ENCODE data around the gene HSPA8. TPM values are rescaled to one million over a fixed set of nuclear protein-coding genes. Genes with fewer than 3 reads are reported as not detected.

Gene HSPA8
- total RNA-seq, 1 experiment from 2014 or later: 1,301 TPM

DNA sequence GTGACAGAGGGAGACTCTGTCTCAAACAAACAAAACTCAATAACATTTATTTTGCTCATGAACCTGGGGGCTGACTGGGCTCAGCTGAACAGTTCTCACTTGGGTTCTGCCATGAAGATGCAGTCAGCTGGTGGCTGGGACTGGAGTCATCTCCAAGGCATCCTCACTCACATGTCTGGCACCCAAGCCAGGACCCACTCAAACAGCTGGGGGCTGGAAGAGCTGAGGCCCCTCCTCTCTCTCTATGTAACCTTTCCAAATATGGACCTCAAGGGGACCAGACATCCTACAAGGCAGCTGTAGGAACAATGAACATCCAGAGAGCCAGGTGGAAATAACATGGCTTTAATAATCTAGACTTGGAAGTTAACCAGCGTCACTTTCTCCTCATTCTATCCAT, 16.8 kb downstream of the HSPA8 start:
- H3K9ac ChIP-seq (ENCODE audit: low read length): no peak overlapping the region
- RAD21 ChIA-PET (ENCODE audit: low non-redundant PET in 1 of 2, low total read pairs in 2 of 2, uncharacterized antibody in 2 of 2, unreplicated experiment in 2 of 2): no interaction called here
- intact Hi-C loops (cut with micrococcal nuclease): no loop called here

More for the DNA sequence above, 16.8 kb downstream of the HSPA8 start:
- H3K27ac ChIP-seq (ENCODE audit: low read depth, low read length): no peak overlapping the region
- no peak for DNase-seq (ENCODE audit: low read depth, low spot score)
- H3K9me2 ChIP-seq (ENCODE audit: insufficient read depth): no peaks in the 10 kb centered on the region
- no peaks in the 10 kb centered on the region for H3K79me2 ChIP-seq (ENCODE audit: insufficient read depth, low read length)
- no peak overlapping the region for H3K4me2 ChIP-seq (ENCODE audit: low read length)
- TF ChIP-seq POLR2AphosphoS5 (IDR thresholded peaks at IDR 0.05; ENCODE audit: low read depth, low read length): no peak
- TF ChIP-seq ZNF274 (IDR thresholded peaks at IDR 0.05; ENCODE audit: low read depth, low read length): no peak
- no peak for TF ChIP-seq ZFX (IDR thresholded peaks at IDR 0.05)
- no peak for TF ChIP-seq FOSL1 (IDR thresholded peaks at IDR 0.05; ENCODE audit: low read depth)
- TF ChIP-seq, protein P1, sequence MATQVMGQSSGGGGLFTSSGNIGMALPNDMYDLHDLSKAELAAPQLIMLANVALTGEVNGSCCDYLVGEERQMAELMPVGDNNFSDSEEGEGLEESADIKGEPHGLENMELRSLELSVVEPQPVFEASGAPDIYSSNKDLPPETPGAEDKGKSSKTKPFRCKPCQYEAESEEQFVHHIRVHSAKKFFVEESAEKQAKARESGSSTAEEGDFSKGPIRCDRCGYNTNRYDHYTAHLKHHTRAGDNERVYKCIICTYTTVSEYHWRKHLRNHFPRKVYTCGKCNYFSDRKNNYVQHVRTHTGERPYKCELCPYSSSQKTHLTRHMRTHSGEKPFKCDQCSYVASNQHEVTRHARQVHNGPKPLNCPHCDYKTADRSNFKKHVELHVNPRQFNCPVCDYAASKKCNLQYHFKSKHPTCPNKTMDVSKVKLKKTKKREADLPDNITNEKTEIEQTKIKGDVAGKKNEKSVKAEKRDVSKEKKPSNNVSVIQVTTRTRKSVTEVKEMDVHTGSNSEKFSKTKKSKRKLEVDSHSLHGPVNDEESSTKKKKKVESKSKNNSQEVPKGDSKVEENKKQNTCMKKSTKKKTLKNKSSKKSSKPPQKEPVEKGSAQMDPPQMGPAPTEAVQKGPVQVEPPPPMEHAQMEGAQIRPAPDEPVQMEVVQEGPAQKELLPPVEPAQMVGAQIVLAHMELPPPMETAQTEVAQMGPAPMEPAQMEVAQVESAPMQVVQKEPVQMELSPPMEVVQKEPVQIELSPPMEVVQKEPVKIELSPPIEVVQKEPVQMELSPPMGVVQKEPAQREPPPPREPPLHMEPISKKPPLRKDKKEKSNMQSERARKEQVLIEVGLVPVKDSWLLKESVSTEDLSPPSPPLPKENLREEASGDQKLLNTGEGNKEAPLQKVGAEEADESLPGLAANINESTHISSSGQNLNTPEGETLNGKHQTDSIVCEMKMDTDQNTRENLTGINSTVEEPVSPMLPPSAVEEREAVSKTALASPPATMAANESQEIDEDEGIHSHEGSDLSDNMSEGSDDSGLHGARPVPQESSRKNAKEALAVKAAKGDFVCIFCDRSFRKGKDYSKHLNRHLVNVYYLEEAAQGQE (IDR thresholded peaks at IDR 0.05; ENCODE audit: low read depth): no peak
- TF ChIP-seq EZH2 (IDR thresholded peaks at IDR 0.05): no peak
- TF ChIP-seq, protein P2, sequence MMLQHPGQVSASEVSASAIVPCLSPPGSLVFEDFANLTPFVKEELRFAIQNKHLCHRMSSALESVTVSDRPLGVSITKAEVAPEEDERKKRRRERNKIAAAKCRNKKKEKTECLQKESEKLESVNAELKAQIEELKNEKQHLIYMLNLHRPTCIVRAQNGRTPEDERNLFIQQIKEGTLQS (IDR thresholded peaks at IDR 0.05): no peak
- TF ChIP-seq SRF (IDR thresholded peaks at IDR 0.05; ENCODE audit: low read depth): no peak
- TF ChIP-seq, protein P3, sequence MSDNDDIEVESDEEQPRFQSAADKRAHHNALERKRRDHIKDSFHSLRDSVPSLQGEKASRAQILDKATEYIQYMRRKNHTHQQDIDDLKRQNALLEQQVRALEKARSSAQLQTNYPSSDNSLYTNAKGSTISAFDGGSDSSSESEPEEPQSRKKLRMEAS (IDR thresholded peaks at IDR 0.05): no peak
- no peak for TF ChIP-seq JUND (IDR thresholded peaks at IDR 0.05)
- TF ChIP-seq RAD21 (IDR thresholded peaks at IDR 0.05; ENCODE audit: low read depth): no peak
- TF ChIP-seq YY1 (IDR thresholded peaks at IDR 0.05; ENCODE audit: extremely low read depth, insufficient replicate concordance, low read depth, low read length): no peak
- TF ChIP-seq SP1 (IDR thresholded peaks at IDR 0.05; ENCODE audit: low read depth): no peak
- TF ChIP-seq EGR1 (IDR thresholded peaks at IDR 0.05; ENCODE audit: low read depth): no peak
- H2AFZ ChIP-seq (ENCODE audit: low read depth, low read length, poor library complexity, severe bottlenecking): no peak overlapping the region
- no peaks in the 10 kb centered on the region for H3K9me3 ChIP-seq (ENCODE audit: control insufficient read depth in 1 of 2, insufficient read depth in 1 of 2, low read depth in 1 of 2, low read length in 2 of 2)
- ChIA-PET POLR2A (interaction anchor here (1.5 to 2.1 kb wide), 2 partner anchors 9 to 17 kb away, joined by 3 to 9 read pairs; partner anchors contain the start of gene HSPA8), CTCF (interaction anchor here (2.2 kb wide), 1 partner anchor 9 kb away, joined by 10 read pairs; no protein-coding TSS in a partner anchor)
- H3K27me3 ChIP-seq (ENCODE audit: insufficient read depth, low read length): no peaks in the 10 kb centered on the region
- H3K4me3 ChIP-seq (replicated peaks in 1 of 2; ENCODE audit: low read depth in 1 of 2, low read length in 2 of 2): no peak overlapping the region
- no TSS peak for BruUV-seq (replicated peaks)
- H4K20me1 ChIP-seq (ENCODE audit: insufficient read depth): no peaks in the 10 kb centered on the region
- H3K4me1 ChIP-seq (ENCODE audit: control insufficient read depth in 1 of 2, insufficient read depth in 2 of 2, low read length in 2 of 2): no peaks in the 10 kb centered on the region
- no peaks in the 10 kb centered on the region for H3K36me3 ChIP-seq (ENCODE audit: control insufficient read depth in 1 of 2, insufficient read depth in 2 of 2, low read length in 2 of 2)
- ATAC-seq: peak; percentile 32; the same call in 1 of the 2 replicates
